ENCODE measurements around the gene BCAM. TPM values are rescaled to one million over a fixed set of nuclear protein-coding genes. Genes with fewer than 3 reads are reported as not detected.

The BCAM gene
- total RNA-seq, 1 experiment from 2014 or later: 146 TPM

DNA sequence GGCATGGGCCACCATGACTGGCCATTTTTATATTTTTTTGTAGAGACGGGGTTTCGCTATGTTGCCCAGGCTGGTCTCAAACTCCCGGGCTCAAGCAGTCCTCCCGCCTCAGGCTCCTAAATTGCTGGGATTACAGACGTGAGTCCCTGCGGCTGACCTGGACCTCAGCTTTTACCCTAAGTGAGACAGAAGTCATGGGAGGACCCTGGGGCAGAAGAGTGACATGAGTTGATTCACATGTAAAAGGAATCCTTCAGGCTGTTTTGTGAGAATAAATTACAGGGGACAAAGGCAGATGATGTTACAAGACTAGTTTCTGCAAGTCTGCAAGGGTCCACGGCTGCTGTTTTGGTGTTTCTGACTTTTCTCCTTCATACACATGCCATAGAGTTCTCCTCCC is 2.6 kb upstream of the BCAM start:
- peak overlapping the region; percentile 96; the same call in 1 of the 2 replicates for H3K4me2 ChIP-seq
- peaks cover 14% of the 10 kb centered on the region for H3K79me2 ChIP-seq (ENCODE audit: low read depth)
- no peaks in the 10 kb centered on the region for H3K9me3 ChIP-seq (ENCODE audit: insufficient read depth, low read depth)
- H4K20me1 ChIP-seq (ENCODE audit: insufficient read depth): no peaks in the 10 kb centered on the region
- TF ChIP-seq CTCF (conservative IDR thresholded peaks at IDR 0.05) (no peak), EZH2 (IDR thresholded peaks at IDR 0.05; ENCODE audit: low read depth) (no peak)
- H3K4me3 ChIP-seq: no peak overlapping the region
- ChIA-PET POLR2A (ENCODE audit: unreplicated experiment) (interaction anchor here (0.7 kb wide), 1 partner anchor 126 kb away, joined by 9 read pairs; no protein-coding TSS in a partner anchor), CTCF (interaction anchor here (0.6 to 1.8 kb wide), 2 partner anchors 30 to 40 kb away, joined by 5 to 6 read pairs; partner anchors contain the start of gene NECTIN2)
- H3F3A ChIP-seq (ENCODE audit: insufficient read depth, low read depth): peaks cover 69% of the 10 kb centered on the region
- BruUV-seq (replicated peaks): no TSS peak
- H3K4me1 ChIP-seq (replicated peaks; ENCODE audit: insufficient read depth): peaks cover 58% of the 10 kb centered on the region
- intact Hi-C loops (cut with micrococcal nuclease; ENCODE audit: unreplicated experiment): no loop called here
- DNase-seq: no peak
- H3K27ac ChIP-seq: no peak overlapping the region
- no peaks in the 10 kb centered on the region for H3K36me3 ChIP-seq (ENCODE audit: low read depth)
- H3K9me2 ChIP-seq (ENCODE audit: insufficient read depth): no peaks in the 10 kb centered on the region
- no peaks in the 10 kb centered on the region for H3K27me3 ChIP-seq (ENCODE audit: insufficient read depth, low read depth)
- H2AFZ ChIP-seq: no peak overlapping the region

GRCh38 chr19:44807162-44807561 is 1.7 kb upstream of the BCAM start:
- ChIA-PET POLR2A (ENCODE audit: unreplicated experiment) (interaction anchor here (0.5 to 0.7 kb wide), 4 partner anchors 145 to 1648 kb away, joined by 3 to 6 read pairs (median 4); no protein-coding TSS in a partner anchor), CTCF (interaction anchor here (0.6 to 1.9 kb wide), 6 partner anchors 37 to 236 kb away, joined by 4 to 12 read pairs (median 5); partner anchors contain the start of gene NECTIN2)
- H3K9me3 ChIP-seq (ENCODE audit: insufficient read depth, low read depth): no peaks in the 10 kb centered on the region
- intact Hi-C loops (cut with micrococcal nuclease; ENCODE audit: unreplicated experiment): no loop called here
- no peaks in the 10 kb centered on the region for H3K9me2 ChIP-seq (ENCODE audit: insufficient read depth)
- H3F3A ChIP-seq (ENCODE audit: insufficient read depth, low read depth): peaks cover 67% of the 10 kb centered on the region
- no peaks in the 10 kb centered on the region for H4K20me1 ChIP-seq (ENCODE audit: insufficient read depth)
- no peaks in the 10 kb centered on the region for H3K36me3 ChIP-seq (ENCODE audit: low read depth)
- no TSS peak for BruUV-seq (replicated peaks)
- DNase-seq: peak; percentile 66 to 78
- peaks cover 14% of the 10 kb centered on the region for H3K79me2 ChIP-seq (ENCODE audit: low read depth)
- peaks cover 58% of the 10 kb centered on the region for H3K4me1 ChIP-seq (replicated peaks; ENCODE audit: insufficient read depth)
- TF ChIP-seq CTCF (conservative IDR thresholded peaks at IDR 0.05) (no peak), EZH2 (IDR thresholded peaks at IDR 0.05; ENCODE audit: low read depth) (no peak)
- H3K4me2 ChIP-seq: peak overlapping the region; percentile 96
- H3K27me3 ChIP-seq (ENCODE audit: insufficient read depth, low read depth): no peaks in the 10 kb centered on the region
- peak overlapping the region; percentile 80 for H3K27ac ChIP-seq
- no peak overlapping the region for H2AFZ ChIP-seq
- H3K4me3 ChIP-seq: no peak overlapping the region

- CTCF ChIA-PET: interaction anchor here (0.9 to 1.9 kb wide), 5 partner anchors 36 to 237 kb away, joined by 4 to 12 read pairs (median 6); partner anchors contain the start of gene NECTIN2
- BruUV-seq (replicated peaks): no TSS peak
- H3K4me3 ChIP-seq: peak overlapping the region; percentile 95; the same call in 1 of the 2 replicates
These were observed 1.0 kb upstream of the BCAM start for GRCh38 chr19:44807652-44808462.

More at GRCh38 chr19:44807652-44808462, 1.0 kb upstream of the BCAM start:
- Histone ChIP-seq H3K4me1 (replicated peaks; ENCODE audit: insufficient read depth) (peaks cover 52% of the 10 kb centered on the region), H3F3A (ENCODE audit: insufficient read depth, low read depth) (peaks cover 60% of the 10 kb centered on the region), H3K27ac (peak overlapping the region; percentile 80), H2AFZ (0 out of 2 replicates have a peak overlapping the region, but pooled peaks have one; percentile 71), H3K27me3 (ENCODE audit: insufficient read depth, low read depth) (no peaks in the 10 kb centered on the region), H4K20me1 (ENCODE audit: insufficient read depth) (no peaks in the 10 kb centered on the region), H3K36me3 (ENCODE audit: low read depth) (no peaks in the 10 kb centered on the region), H3K9me3 (ENCODE audit: insufficient read depth, low read depth) (no peaks in the 10 kb centered on the region), H3K4me2 (peak overlapping the region; percentile 96), H3K9me2 (ENCODE audit: insufficient read depth) (no peaks in the 10 kb centered on the region), H3K79me2 (ENCODE audit: low read depth) (peaks cover 14% of the 10 kb centered on the region)
- intact Hi-C loops (cut with micrococcal nuclease; ENCODE audit: unreplicated experiment): loop anchor here (1.0 to 2.0 kb wide), 5 partner anchors 34 to 220 kb away; partner anchors contain the start of gene TOMM40
- POLR2A ChIA-PET (ENCODE audit: unreplicated experiment): interaction anchor here (0.5 to 1.4 kb wide), 10 partner anchors 33 to 1794 kb away, joined by 3 to 10 read pairs (median 5); no protein-coding TSS in a partner anchor
- peak; percentile 92 to 94 for DNase-seq
- TF ChIP-seq EZH2 (IDR thresholded peaks at IDR 0.05; ENCODE audit: low read depth) (no peak), CTCF (conservative IDR thresholded peaks at IDR 0.05) (peak; percentile 70)
